ENCODE results near the gene SYNDIG1.

GRCh38 chr20:24528583-24529368, 59.3 kb downstream of the SYNDIG1 start:
- no peak for TF ChIP-seq POLR2A (IDR thresholded peaks at IDR 0.05; ENCODE audit: low read length)
- no peak for TF ChIP-seq GATA1 (IDR thresholded peaks at IDR 0.05; ENCODE audit: low read depth, low read length)
